ENCODE results near the gene ABHD2.

Gene ABHD2

DNA sequence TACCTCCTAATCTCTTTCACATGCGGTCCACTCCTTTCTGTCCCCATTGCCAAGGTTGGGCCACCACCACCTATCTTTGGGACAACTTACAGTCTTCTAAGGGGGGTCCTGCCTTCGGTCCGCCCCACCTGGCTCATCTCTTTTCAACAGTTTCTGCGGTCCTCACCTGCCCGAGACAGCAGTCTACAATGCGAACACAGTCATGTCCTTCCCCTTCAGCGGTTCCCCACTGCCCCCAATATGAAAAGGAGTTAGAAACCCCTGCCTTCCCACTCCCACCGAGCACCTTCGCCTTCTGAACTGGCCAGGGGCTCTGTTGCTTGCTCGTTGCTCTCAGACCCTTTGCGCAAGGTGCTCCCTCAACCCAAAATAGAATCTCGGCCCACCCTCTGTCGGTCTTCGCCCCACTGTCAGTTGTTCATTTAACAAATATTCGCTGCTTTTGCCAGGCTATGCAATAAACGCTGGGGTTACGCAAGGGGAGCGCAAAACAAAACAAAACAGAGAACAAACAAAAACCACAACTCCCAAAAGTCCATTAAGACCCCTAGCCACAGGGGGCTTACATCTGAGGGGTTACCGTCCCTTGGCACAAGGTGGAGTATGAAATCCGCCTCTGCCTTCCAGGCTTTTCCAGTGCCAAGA, 154.9 kb downstream of the ABHD2 start:
- Histone ChIP-seq H3K9ac (ENCODE audit: low read length) (peak overlapping the region; percentile 88), H3K79me2 (ENCODE audit: low read length) (peaks cover 40% of the 10 kb centered on the region), H4K20me1 (ENCODE audit: insufficient read depth, low read length) (no peaks in the 10 kb centered on the region), H3K4me1 (ENCODE audit: low read length) (peaks cover 10% of the 10 kb centered on the region; the same call in 1 of the 2 replicates), H3F3A (ENCODE audit: insufficient read depth, low read length) (peaks cover 9% of the 10 kb centered on the region), H3K9me3 (replicated peaks; ENCODE audit: insufficient read depth, low read length) (no peaks in the 10 kb centered on the region), H3K36me3 (replicated peaks; ENCODE audit: insufficient read depth, low read length) (peaks cover 7% of the 10 kb centered on the region; the same call in 1 of the 2 replicates), H3K4me2 (ENCODE audit: low read depth, low read length) (peak overlapping the region; percentile 99), H3K4me3 (ENCODE audit: low read length) (peak overlapping the region; percentile 93), H3K9me2 (replicated peaks; ENCODE audit: insufficient read depth, low read length) (no peaks in the 10 kb centered on the region), H2AFZ (ENCODE audit: low read length) (peak overlapping the region; percentile 95), H3K27ac (ENCODE audit: low read length) (peak overlapping the region; percentile 76; the same call in 1 of the 2 replicates), H3K27me3 (replicated peaks; ENCODE audit: insufficient read depth, low read length) (no peaks in the 10 kb centered on the region)
- DNase-seq = no peak
- TF ChIP-seq, protein P1, sequence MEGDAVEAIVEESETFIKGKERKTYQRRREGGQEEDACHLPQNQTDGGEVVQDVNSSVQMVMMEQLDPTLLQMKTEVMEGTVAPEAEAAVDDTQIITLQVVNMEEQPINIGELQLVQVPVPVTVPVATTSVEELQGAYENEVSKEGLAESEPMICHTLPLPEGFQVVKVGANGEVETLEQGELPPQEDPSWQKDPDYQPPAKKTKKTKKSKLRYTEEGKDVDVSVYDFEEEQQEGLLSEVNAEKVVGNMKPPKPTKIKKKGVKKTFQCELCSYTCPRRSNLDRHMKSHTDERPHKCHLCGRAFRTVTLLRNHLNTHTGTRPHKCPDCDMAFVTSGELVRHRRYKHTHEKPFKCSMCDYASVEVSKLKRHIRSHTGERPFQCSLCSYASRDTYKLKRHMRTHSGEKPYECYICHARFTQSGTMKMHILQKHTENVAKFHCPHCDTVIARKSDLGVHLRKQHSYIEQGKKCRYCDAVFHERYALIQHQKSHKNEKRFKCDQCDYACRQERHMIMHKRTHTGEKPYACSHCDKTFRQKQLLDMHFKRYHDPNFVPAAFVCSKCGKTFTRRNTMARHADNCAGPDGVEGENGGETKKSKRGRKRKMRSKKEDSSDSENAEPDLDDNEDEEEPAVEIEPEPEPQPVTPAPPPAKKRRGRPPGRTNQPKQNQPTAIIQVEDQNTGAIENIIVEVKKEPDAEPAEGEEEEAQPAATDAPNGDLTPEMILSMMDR (IDR thresholded peaks at IDR 0.05; ENCODE audit: low read length) = no peak
- TF ChIP-seq EZH2phosphoT487 (IDR thresholded peaks at IDR 0.05; ENCODE audit: low read length) (no peak), EZH2 (optimal IDR thresholded peaks at IDR 0.05; ENCODE audit: low read depth, low read length) (no peak)

DNA sequence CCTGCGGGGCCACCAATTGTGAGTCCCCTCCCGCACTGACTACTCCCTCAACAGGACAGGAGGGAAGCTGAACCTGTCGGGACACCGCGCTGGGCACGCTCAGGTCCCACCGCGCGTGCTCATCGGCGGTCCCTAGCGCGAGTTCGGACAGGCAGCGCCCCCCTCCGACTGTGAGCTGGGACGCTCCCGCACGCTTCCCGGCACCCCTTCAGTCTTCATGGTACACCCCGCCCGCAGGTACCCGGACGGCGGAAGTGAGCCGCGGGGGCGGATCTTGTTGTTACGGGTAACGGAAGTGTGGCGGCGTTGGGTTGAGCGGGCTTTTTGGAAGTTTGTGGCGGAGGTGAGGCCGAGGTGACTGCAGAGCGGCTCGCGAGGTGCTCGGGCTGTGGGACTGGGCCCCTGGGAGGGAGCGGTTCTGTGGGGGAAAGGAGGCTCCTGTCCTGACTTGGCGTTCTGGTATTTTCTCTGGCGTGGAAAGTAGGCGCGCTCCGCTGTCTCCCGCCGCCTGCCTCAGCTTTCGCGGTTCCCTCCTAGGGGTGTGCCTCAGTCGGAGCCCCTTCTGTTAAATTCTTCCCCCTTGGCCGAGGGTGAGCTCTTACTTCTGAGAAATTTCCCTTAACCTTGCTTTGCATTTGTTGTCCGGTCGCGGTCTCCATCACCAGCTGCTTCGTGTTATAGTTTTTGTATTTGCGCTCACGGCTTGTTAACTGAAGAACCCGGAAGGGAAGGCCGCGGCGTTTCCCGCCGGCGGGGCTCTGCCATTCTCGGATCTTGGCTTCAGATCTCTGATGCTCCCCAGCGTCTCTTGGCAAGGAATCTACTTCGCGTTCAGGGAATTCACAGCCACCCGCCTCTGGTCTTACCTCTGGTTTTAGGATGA, 155.7 kb downstream of the ABHD2 start, which contains the start of gene FANCI:
FANCI (plus strand) TSS at position 289 of the 883 bp plus-strand sequence. CDS start 3,669 bp downstream, outside the sequence.
- DNase-seq = peak; percentile 97
- Histone ChIP-seq H3K36me3 (replicated peaks; ENCODE audit: insufficient read depth, low read length) (peaks cover 10% of the 10 kb centered on the region; the same call in 1 of the 2 replicates), H4K20me1 (ENCODE audit: insufficient read depth, low read length) (no peaks in the 10 kb centered on the region), H3K9me2 (replicated peaks; ENCODE audit: insufficient read depth, low read length) (no peaks in the 10 kb centered on the region), H3F3A (ENCODE audit: insufficient read depth, low read length) (peaks cover 9% of the 10 kb centered on the region), H3K9me3 (replicated peaks; ENCODE audit: insufficient read depth, low read length) (no peaks in the 10 kb centered on the region), H3K9ac (ENCODE audit: low read length) (peak within 1 kb of the TSS; percentile 88), H3K79me2 (ENCODE audit: low read length) (peaks cover 47% of the 10 kb centered on the region), H3K27ac (ENCODE audit: low read length) (peak within 1 kb of the TSS; percentile 76), H2AFZ (ENCODE audit: low read length) (peak within 1 kb of the TSS; percentile 95), H3K4me2 (ENCODE audit: low read depth, low read length) (peak within 1 kb of the TSS; percentile 99), H3K27me3 (replicated peaks; ENCODE audit: insufficient read depth, low read length) (no peaks in the 10 kb centered on the region), H3K4me1 (ENCODE audit: low read length) (peaks cover 12% of the 10 kb centered on the region), H3K4me3 (ENCODE audit: low read length) (peak within 1 kb of the TSS; percentile 93)
- no peak for TF ChIP-seq EZH2 (optimal IDR thresholded peaks at IDR 0.05; ENCODE audit: low read depth, low read length)
- TF ChIP-seq, protein P1 (IDR thresholded peaks at IDR 0.05; ENCODE audit: low read length) = peak; percentile 62
- TF ChIP-seq EZH2phosphoT487 (IDR thresholded peaks at IDR 0.05; ENCODE audit: low read length) = no peak

DNA sequence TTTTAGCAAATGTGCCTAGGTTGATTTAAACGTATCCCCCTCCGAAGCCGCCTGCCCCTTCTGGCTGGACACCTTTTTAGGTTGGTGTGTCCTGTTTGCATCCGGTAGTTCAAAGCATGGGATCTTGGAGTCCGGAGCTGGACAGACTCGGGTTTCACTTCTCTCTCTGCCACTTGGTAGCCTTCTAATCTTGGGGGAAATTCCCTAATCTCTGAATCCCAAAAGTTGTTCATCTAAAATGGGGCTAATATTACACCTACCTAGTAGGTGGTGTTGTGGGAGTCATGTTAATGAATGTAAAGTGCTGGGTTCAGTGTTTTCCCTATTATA, 156.3 kb downstream of the ABHD2 start:
- Histone ChIP-seq H3K4me2 (ENCODE audit: low read depth, low read length) (peak overlapping the region; percentile 99), H3K9ac (ENCODE audit: low read length) (peak overlapping the region; percentile 88), H3K27me3 (replicated peaks; ENCODE audit: insufficient read depth, low read length) (no peaks in the 10 kb centered on the region), H4K20me1 (ENCODE audit: insufficient read depth, low read length) (no peaks in the 10 kb centered on the region), H3K9me2 (replicated peaks; ENCODE audit: insufficient read depth, low read length) (no peaks in the 10 kb centered on the region), H3K27ac (ENCODE audit: low read length) (peak overlapping the region; percentile 76), H3K4me3 (ENCODE audit: low read length) (peak overlapping the region; percentile 93), H3K4me1 (ENCODE audit: low read length) (peaks cover 15% of the 10 kb centered on the region), H3K79me2 (ENCODE audit: low read length) (peaks cover 53% of the 10 kb centered on the region), H3F3A (ENCODE audit: insufficient read depth, low read length) (peaks cover 9% of the 10 kb centered on the region), H3K9me3 (replicated peaks; ENCODE audit: insufficient read depth, low read length) (no peaks in the 10 kb centered on the region), H2AFZ (ENCODE audit: low read length) (peak overlapping the region; percentile 95), H3K36me3 (replicated peaks; ENCODE audit: insufficient read depth, low read length) (peaks cover 12% of the 10 kb centered on the region)
- peak; percentile 40 for DNase-seq
- TF ChIP-seq, protein P1 (IDR thresholded peaks at IDR 0.05; ENCODE audit: low read length) = no peak
- TF ChIP-seq EZH2 (optimal IDR thresholded peaks at IDR 0.05; ENCODE audit: low read depth, low read length) (no peak), EZH2phosphoT487 (IDR thresholded peaks at IDR 0.05; ENCODE audit: low read length) (no peak)

All from MM.1S (cell line).